Epidermal melanocyte (primary cell): ENCODE results near the gene INTS11.

Experiments used
- DNase-seq: peaks from one replicate; pipeline ENCODE4 v3.0.0; 2011; ENCODE audit warnings: low spot score; ENCODE audit not compliant: insufficient read length

The INTS11 gene

DNA sequence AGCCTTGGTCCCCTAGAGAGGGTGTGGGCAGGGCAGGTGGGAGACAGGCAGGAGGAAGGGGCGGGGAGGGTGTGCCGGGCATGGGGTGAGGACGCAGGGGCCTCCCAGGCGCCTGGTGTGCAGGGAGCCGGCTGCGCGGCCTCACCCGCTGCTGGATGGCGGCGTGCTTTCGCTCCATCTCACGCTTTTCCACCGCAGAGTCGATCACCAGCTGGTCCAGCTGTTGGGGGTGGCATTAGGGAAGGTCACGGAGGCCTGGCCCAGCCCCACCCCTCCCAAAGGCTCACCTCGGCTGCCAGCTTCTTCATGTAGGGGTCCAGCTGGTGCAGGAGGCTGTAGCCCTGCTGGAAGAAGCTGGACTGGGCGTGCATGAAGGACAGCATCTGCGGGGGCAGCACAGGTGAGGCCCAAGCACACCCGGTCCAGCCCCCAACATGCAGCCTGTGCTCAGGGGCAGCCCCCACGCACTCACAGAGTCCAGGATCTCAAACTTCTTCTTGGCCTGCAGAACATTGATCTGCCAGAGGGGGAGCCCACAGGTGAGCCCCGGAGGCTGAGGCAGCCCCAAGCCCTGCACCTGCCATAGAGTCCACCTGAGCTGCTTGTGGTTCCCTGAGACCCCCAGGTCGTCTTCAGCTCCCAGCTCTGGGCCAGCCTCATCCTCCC lies 24.6 kb downstream of the INTS11 start:
- no peak for DNase-seq

DNA sequence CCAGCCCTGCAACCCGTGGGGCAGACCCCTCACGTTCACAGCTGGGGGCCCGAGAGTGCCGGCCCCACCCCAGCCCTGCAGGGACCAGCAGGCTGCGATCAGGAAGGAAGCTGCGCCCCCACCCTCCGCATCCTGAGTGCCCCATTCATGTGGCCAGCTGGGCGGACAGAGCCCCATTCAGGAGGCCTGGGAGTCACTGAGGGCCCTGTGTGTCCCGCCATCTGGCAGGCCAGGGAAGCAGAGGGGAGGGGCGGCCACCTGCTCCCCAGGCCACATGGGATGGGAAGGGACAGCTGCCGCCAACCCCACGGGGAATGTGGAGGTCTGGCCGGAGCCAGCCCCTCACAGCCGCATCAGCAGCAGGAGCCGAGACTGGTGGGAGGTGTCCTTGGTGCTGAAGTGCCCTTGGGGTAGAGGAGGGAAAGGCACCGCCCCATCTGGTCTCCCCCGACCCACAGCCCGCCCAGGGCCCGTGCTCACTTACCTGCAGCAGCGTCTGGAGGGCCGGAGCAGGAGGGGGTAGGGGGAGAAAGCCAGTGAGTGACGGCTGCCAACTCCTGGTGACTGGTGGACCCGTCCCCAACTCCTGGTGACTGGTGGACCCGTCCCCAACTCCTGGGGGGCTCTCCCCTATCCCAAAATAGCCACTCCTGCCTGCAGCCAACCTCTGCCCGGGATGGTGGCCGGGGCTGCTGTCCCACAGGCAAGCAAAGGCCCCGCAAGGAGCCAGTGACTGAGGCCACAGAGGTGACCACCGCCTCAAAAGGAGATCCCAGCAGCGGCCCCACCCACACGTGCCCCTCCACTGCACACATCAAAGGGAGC lies 25.4 kb downstream of the INTS11 start:
- DNase-seq: no peak

DNA sequence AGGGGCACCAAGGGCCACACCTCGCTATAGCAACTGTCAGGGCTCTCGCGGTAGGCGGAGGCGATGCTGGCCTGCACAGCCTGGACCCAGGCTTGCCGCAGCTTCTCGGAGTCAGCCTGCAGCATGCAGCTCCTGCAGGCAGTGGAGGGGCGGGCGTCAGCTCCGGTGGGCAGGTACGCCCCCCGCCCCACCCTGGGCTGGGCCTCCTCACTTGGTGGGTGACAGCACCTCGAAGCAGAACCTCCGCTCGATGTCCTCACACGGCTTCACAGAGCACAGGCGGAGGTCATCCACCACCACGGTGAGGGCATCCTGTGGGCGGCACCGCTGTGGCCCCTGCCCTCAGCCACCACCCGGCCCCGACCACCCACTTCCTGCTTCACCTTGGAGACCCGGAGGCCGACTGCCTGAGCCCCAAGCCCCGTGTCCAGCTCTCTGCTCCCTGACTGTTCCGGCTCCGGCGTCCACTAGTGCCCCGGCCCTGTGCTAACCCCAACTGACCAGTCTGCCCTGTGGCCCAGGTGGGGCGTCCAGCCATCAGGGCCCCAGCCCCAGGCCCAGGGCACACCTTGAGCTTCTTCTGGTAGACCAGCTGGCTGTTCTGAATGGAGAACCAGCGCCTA lies 26.5 kb downstream of the INTS11 start:
- no peak for DNase-seq

DNA sequence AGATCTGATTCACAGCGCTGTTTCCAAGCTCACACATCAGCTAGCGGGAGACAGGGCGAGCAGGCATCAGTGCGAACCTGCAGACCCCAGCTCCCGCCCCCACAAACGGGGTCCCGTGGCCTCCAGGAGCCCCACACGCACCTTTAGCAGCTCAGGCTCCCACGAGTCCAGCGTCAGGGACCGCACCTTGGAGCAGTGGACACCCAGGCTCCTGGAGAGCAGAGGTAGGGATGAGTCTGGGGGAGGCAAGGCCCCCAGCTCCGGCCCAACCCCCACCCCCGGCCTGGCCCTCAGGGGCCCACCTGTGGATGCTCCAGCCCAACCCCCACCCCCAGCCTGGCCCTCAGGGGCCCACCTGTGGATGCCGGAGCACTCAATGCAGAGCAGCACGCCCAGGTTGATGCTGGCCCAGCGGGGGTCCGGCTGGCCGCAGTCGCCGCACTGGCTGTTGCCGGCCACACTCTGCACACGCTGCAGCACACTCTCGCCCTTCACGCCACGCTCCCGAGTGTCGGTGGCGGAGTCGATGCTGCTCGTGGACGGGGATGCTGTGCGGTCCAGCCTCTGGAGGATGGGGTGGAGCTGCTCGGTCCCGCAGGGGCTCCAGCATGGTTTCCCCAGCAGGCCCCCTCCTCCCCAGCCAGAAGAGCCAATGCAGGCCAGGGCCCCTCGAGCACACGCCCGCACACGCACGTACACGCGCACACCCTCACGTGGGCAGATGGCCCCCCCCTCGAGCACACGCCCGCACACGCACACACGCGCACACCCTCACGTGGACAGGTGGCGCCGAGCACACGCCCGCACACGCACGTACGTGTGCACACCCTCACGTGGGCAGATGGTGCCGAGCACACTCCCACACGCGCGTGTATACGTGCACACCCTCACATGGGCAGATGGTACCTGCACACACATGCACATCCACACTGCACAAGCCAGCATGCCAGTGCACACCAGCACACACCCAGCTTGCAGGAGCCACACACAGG lies 28.1 kb downstream of the INTS11 start:
- DNase-seq: no peak

DNA sequence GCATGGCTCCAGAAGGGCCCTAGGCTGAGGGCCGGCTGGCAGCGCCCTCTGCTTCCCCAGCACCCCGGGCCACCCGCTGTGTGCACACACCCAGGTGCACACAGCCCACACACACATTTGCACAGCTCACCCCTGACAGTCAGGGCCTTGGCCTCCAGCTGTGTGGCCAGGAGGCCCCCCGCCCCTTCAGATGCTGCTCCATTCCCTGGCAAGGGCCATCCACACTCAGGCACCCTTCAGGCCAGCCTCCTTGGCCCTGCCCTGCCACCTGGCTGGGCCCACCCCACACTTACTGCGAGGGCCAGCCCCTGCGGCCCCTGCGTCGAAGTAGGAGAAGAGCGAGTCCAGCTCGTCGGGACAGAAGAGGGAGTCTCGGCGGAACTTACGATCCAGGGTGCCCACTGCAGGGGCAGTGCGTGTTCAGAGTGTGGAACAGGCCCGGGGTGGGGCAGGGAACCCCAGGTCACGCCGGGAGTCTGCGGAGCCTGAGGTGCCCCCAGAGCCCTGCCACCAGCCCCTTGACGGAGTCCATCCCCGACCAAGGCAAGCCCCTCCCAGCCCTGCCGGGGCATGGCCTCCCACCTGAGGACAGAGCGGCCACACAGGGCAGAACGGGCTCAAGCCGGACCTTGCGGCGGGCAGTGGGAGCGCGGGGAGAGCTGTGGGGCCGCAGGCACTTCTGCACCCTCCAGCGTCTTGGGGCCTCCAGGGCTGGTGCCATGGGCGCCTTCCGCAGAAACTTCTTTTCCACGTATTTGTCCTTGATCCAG lies 29.1 kb downstream of the INTS11 start:
- peak; percentile 11 for DNase-seq

DNA sequence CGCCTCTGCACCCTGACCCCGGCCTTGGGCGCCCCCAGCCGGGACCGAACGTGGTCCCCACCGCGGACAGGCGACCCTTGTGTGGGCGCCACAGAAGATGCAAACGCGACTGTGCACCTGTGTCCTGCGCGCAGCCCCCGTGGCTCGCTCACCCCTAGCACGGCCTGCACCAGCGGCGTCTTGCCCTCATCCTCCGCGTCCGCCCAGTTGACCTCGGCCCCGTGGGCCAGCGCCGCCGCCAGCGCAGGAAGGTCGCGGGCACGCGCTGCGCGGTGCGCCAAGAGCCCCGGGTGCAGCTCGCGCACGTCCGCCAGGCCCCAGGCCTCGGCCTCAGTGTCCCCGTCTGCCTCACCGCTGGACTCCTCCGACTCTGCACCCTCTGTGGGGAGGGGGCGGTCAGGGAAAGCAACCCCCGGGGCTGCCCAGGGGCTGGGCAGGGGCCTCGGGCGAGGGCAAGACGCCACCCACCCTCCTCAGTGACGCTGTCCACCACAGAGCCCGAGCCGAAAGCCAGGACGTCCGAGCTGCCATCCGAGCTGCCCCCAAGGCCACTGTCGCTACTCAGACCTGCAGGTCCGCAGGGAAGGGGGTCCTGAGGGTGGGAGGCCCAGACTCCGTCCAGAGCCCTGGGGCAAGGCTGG lies 30.1 kb downstream of the INTS11 start:
- no peak for DNase-seq

DNA sequence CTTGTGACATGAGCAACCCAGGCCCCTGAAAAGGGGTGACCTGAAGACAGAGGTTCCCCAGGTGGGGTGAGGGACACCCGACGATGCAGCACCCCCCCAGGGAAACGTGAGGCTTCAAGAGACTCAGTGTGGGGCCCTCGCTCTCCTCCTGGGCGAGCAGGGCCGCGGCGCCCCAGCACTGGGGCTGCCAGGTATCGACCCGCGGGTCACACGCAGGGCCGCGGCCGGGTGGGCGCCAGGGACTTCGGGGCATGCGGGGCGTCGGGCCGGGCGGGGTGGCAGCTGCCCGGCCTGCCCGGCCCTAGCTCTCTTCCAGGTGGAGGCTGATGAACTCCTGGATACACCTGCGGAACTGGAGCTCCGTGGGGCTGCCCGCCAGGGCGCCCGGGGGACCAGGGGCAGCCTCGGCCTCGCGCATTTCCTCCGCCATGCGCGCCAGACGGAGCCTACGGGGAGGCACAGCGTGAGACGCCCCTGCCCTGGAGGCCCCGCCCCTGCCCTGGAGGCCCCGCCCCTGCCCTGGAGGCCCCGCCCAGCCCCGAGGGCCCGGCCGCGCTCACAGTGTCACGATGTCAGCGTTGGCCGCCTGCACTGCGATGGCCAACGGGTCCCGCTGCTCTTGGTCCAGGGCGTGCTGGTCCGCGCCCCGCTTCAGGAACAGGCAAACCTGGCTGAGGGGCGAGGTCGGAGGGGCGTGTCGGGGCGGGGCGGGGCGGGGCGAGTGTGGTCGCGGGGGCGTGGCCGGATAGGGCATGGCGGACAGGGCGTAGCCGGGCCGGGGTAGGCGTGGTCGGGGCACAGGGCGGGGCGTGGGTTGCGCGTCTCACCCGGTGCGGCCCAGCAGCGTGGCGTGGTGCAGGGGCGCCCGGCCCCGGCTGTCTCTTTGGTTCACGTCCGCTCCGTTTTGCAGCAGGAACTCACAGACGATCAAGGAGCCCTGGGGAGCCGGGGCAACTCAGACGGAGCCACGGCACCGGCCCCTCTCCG lies 30.9 kb downstream of the INTS11 start:
- DNase-seq: no peak

DNA sequence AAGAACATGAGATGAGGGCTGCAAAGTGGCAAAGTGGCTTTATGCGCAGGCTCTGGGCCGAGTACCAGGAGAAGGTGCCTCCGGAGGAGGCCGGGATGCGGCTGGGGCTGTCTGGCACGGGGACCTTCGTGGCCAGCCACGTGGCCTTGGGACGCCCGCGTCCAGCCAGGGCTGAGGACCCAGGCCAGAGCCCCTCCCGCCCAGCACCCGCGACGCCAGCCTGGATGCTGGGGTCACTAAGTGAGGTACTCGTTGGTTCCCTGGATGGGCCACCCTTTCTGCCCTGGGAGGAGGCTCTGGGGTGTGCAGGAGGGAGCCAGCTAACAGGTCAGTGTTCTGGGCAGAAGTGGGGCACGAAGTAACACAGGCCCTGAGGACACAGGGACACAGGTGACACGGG lies 31.6 kb downstream of the INTS11 start:
- no peak for DNase-seq

DNA sequence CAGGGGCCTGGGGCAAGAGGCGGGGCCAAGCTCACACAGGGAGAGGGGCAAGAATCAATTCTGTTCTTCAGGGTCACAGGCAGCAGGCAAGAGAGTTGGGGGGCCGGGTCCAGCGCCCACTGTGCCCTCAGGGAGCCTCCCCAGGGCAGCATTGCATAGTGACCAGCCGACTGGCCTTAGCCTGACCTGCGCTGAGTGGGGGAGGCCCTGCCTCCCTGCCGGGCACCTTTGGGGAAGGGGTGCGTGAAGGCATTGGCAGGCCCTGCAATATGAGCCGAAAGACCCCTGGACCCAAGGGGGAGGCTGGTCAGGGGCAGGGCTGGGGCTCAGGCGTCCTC lies 32.0 kb downstream of the INTS11 start:
- no peak for DNase-seq

DNA sequence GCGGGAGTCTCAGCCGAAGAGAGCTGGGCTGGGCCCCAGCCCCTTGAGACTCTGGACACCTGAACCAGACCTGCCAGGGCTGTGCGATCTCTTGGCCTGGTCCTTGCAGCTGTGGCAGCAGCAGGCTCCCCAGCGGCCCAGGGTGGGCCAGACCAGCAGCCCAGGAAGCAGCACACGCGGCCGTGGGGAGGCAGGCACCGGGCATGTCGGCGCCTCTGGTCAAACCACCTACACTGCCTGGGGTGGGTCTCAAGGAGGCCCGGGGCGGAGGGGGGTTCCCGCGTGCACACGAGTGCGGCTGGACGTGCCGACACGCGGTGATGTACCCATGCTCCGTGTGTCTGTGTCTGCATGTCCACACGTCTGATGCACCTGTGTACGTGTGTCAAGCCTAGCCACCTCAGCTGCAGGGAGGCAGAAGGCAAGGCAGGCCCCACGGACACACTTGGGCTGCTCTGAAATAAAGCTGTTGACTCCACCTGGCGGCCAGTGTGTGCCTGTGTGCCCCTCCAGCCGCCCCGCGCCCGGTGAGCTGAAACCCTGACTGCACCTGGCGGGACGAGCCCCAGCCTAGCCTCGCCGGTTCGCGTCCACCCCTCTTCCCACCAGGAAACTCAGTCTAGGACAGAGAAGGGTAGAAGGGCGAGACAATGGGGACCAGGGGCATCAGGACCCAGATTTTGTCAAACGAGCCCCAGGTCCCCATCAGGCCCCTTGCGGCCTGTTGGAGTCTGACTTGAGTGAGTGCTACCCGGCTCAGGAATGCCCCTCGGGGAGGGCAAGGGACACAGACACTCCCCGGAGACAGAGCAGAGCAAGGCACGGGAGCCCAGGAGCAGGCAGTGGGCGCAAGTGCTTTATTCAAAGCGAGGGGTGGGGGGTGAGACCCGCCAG lies 32.7 kb downstream of the INTS11 start:
- DNase-seq: peak; percentile 71

DNA sequence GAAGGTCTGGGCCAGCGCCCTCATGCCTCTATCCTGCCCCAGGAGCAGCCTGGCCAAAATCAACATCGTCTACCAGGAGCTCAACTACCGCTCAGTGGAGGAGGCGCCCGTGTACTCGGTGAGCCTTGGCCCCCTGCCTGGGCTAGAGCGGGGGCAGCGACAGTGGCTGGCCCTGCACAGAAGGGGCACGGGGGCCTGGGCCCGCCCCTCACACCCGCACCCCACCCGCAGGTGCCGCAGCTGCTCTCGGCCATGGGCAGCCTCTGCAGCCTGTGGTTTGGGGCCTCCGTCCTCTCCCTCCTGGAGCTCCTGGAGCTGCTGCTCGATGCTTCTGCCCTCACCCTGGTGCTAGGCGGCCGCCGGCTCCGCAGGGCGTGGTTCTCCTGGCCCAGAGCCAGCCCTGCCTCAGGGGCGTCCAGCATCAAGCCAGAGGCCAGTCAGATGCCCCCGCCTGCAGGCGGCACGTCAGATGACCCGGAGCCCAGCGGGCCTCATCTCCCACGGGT lies 33.4 kb downstream of the INTS11 start:
- no peak for DNase-seq

DNA sequence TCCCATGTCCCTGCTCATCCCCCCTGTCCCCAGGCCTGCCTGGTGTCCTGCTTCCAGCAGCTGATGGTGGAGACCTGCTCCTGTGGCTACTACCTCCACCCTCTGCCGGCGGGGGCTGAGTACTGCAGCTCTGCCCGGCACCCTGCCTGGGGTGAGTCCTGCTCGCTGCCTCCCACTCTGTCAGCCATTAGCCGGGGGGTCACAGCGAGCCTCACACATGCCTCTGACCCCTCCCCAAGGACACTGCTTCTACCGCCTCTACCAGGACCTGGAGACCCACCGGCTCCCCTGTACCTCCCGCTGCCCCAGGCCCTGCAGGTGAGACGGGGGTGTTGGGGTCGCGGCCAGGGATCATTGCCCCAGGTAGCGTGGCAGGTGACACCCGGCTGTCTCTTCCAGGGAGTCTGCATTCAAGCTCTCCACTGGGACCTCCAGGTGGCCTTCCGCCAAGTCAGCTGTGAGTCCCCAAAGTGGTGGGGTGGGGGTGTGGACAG lies 34.2 kb downstream of the INTS11 start:
- DNase-seq: peak; percentile 76

DNA sequence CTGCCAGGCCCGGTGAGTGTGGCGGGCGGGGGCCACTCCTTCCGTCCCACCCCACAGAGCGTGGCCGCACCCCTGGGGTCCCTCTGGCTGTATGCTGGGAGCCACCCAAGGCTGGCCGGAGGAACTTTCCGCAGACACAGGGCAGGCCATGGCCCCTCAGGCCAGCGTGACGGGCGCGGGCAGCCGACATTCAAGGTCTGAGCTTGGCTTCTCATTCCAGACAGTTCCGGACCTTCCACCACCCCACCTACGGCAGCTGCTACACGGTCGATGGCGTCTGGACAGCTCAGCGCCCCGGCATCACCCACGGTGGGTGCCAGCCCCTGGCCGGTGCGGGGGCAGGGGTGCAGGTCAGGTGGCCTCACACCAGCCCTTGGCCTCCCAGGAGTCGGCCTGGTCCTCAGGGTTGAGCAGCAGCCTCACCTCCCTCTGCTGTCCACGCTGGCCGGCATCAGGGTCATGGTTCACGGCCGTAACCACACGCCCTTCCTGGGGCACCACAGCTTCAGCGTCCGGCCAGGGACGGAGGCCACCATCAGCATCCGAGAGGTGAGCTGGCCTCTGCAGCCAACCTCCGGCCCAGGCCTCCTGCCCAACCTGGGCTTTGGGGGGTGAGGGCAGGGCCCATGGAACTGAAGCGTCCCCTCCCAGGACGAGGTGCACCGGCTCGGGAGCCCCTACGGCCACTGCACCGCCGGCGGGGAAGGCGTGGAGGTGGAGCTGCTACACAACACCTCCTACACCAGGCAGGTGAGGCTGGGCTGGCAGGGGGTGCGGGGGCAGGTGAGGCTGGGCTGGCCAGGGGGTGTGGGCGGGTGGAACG lies 37.0 kb downstream of the INTS11 start:
- no peak for DNase-seq

DNA sequence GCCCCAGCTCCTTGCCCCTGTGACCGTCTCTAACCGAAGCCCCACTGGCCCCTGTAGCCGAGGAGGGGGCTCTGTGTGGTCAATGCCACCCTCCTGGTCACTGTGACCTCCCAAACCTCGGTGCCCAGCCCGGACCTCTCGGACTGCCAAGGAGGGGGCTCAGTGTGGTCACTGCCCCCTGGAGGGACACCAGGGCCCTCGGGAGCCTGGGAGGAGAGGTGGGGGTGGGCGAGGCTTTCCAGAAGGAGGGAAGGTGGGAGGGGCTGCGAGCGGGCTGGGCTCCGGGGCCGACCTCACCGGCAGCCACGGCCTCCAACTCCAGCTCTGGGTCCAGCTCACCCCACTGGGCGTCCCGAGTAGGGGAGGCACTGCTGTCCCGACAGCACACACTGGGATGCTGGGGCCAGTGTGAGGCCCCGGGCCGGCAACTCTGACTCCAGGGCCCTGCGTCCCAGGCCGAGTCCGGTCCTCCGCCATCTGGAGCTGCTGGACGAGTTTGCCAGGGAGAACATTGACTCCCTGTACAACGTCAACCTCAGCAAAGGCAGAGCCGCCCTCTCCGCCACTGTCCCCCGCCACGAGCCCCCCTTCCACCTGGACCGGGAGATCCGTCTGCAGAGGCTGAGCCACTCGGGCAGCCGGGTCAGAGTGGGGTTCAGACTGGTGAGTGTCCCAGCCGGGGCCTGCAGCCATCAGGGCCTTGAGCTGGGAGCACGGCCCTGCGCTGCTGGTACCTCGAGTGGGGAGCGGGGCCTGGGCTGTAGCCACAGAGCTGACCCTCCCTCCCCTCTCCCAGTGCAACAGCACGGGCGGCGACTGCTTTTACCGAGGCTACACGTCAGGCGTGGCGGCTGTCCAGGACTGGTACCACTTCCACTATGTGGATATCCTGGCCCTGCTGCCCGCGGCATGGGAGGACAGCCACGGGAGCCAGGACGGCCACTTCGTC lies 37.9 kb downstream of the INTS11 start:
- no peak for DNase-seq

DNA sequence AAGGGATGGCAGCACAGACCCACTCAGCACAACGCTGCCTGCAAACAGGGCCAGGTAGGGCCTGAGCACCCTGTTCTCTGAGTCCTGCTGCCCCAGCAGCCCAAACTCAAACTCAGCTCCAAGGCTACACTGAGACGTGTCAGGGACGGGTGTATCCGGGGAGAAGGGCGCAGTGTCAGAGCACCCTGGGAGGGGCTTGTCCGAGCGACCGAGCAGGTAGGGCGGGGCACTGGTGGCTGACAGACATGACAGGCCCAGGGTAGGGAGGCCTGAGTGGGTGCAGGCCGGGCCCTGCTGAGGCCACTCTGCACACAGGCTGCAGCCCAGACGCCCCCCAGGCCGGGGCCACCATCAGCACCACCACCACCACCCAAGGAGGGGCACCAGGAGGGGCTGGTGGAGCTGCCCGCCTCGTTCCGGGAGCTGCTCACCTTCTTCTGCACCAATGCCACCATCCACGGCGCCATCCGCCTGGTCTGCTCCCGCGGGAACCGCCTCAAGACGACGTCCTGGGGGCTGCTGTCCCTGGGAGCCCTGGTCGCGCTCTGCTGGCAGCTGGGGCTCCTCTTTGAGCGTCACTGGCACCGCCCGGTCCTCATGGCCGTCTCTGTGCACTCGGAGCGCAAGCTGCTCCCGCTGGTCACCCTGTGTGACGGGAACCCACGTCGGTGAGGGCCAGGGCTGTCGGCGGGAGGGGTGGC lies 38.7 kb downstream of the INTS11 start:
- DNase-seq: no peak
